ENCODE results near the gene UBTD2.
A peak's percentile ranks its signal among the peaks of the same experiment; 100 is the strongest.
"Not testable (repeated sequence)": the region's sequence is repeated elsewhere in the genome, so short reads cannot be mapped to it uniquely, and the experiment has no call there.

UBTD2 gene

GRCh38 chr5:172299916-172300439, 16.4 kb upstream of the UBTD2 start:
- no peak for TF ChIP-seq CTCF (IDR thresholded peaks at IDR 0.05; ENCODE audit: unreplicated experiment in 3 of 3)
- Mint-ChIP-seq H3K36me3 (ENCODE audit: low read depth) (no peaks in the 10 kb centered on the region), H3K9me3 (peaks cover 3% of the 10 kb centered on the region), H3K27me3 (ENCODE audit: low read depth) (no peaks in the 10 kb centered on the region), H3K27ac (no peak overlapping the region), H3K4me3 (no peak overlapping the region), H3K4me1 (no peaks in the 10 kb centered on the region)

DNA sequence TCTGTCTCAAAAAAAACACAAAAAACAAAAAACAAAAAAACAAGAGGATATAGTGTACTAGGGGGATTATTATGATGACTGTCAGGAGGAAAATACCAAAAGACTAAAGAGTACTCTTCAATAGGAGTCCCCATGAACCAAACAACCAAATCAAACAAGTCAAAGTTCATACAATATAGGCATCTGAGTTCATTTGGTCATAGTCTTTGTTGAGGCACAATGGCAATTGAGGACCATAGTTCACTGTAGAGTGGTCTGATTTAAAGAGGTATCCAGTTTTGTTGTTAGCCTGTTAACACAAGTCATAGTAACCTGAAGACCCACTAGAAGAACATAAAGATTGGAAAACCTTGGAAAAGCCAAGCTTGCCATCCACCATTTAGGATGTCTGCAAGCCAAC, 11.3 kb upstream of the UBTD2 start:
- no peak overlapping the region for H3K4me3 Mint-ChIP-seq
- H3K36me3 Mint-ChIP-seq (ENCODE audit: low read depth), result no peaks in the 10 kb centered on the region
- H3K27me3 Mint-ChIP-seq (ENCODE audit: low read depth), result peaks cover 6% of the 10 kb centered on the region
- no peaks in the 10 kb centered on the region for H3K9me3 Mint-ChIP-seq
- H3K4me1 Mint-ChIP-seq, result no peaks in the 10 kb centered on the region
- H3K27ac Mint-ChIP-seq, result no peak overlapping the region
- TF ChIP-seq CTCF (IDR thresholded peaks at IDR 0.05; ENCODE audit: unreplicated experiment in 3 of 3), result no peak

DNA sequence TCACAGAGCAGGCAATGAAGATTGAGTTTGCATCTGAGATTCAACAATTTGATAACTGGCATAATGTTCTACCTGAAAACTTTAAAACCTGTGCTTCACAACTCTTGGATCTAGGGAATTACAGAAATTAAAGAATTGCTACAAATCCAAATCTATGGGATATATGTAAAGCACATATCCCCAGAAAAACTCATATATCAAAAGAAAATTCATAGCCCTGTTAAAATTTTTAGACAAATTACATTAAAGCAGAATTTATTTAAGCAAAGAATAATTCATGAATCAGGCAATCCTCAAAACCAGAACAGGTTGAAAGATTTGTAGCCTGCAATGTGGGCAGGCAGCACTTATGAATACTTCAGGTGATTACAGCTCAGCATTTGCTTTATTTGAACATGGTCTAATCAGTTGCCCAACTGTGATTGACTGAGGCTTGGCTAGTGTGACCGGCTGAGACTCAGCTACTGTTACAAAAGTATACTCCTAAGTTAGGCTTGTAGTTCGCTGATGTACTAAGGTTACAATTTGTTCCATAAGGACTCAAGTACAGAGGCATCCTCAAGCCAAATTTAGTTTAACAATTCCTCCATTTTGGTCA, 10.3 kb upstream of the UBTD2 start:
- TF ChIP-seq CTCF (IDR thresholded peaks at IDR 0.05; ENCODE audit: unreplicated experiment in 3 of 3), result peak in 1 of 3 experiments; percentile 0
- no peaks in the 10 kb centered on the region for H3K36me3 Mint-ChIP-seq (ENCODE audit: low read depth)
- H3K27me3 Mint-ChIP-seq (ENCODE audit: low read depth), result peaks cover 6% of the 10 kb centered on the region
- H3K27ac Mint-ChIP-seq, result peak overlapping the region in 1 of 3 experiments; percentile 4
- H3K4me3 Mint-ChIP-seq, result no peak overlapping the region
- H3K9me3 Mint-ChIP-seq, result no peaks in the 10 kb centered on the region
- no peaks in the 10 kb centered on the region for H3K4me1 Mint-ChIP-seq

- peaks cover 6% of the 10 kb centered on the region for H3K27me3 Mint-ChIP-seq (ENCODE audit: low read depth)
- no peaks in the 10 kb centered on the region for H3K4me1 Mint-ChIP-seq
- H3K4me3 Mint-ChIP-seq, result no peak overlapping the region
- H3K9me3 Mint-ChIP-seq, result no peaks in the 10 kb centered on the region
- H3K36me3 Mint-ChIP-seq (ENCODE audit: low read depth), result no peaks in the 10 kb centered on the region
- H3K27ac Mint-ChIP-seq, result peak overlapping the region in 2 of 3 experiments; percentile 4 to 19
- TF ChIP-seq CTCF (IDR thresholded peaks at IDR 0.05; ENCODE audit: unreplicated experiment in 3 of 3), result peak; percentile 78 to 82 (median 80)
Measured at GRCh38 chr5:172293054-172293744, 9.6 kb upstream of the UBTD2 start.

- not testable (repeated sequence) for H3K9me3 Mint-ChIP-seq; H3K36me3 Mint-ChIP-seq (ENCODE audit: low read depth); H3K27me3 Mint-ChIP-seq (ENCODE audit: low read depth); H3K27ac Mint-ChIP-seq; H3K4me1 Mint-ChIP-seq; H3K4me3 Mint-ChIP-seq
Measured at GRCh38 chr5:172291837-172292236, 8.3 kb upstream of the UBTD2 start.

- no peaks in the 10 kb centered on the region for H3K9me3 Mint-ChIP-seq
- H3K27me3 Mint-ChIP-seq (ENCODE audit: low read depth), result peaks cover 6% of the 10 kb centered on the region
- no peak for TF ChIP-seq CTCF (IDR thresholded peaks at IDR 0.05; ENCODE audit: unreplicated experiment in 3 of 3)
- H3K27ac Mint-ChIP-seq, result no peak overlapping the region
- peaks cover 11% of the 10 kb centered on the region for H3K4me1 Mint-ChIP-seq
- no peak overlapping the region for H3K4me3 Mint-ChIP-seq
- no peaks in the 10 kb centered on the region for H3K36me3 Mint-ChIP-seq (ENCODE audit: low read depth)
Measured at GRCh38 chr5:172288465-172288864, 4.9 kb upstream of the UBTD2 start.

GRCh38 chr5:172287140-172287539, 3.6 kb upstream of the UBTD2 start:
- not testable (repeated sequence) for H3K9me3 Mint-ChIP-seq; H3K27ac Mint-ChIP-seq; H3K36me3 Mint-ChIP-seq (ENCODE audit: low read depth); H3K27me3 Mint-ChIP-seq (ENCODE audit: low read depth)
- H3K4me1 Mint-ChIP-seq, result peaks cover 13% of the 10 kb centered on the region
- H3K4me3 Mint-ChIP-seq, result peak overlapping the region in 1 of 3 experiments; percentile 45

Data from nephron (organoid).